Endometrial microvascular endothelial cells (primary cell): ENCODE measurements around the gene IFT88. TPM values are rescaled to one million over a fixed set of nuclear protein-coding genes. Genes with fewer than 3 reads are reported as not detected.

Experiments used
- in situ Hi-C: cut with HindIII; loops from 2 replicates; pipeline ENCODE4 v1.10.0; 2017; ENCODE audit warnings: low sequenced_read_pairs, low pct_unique_long_range_greater_than_20kb; ENCODE audit errors: inconsistent ontology term
- total RNA-seq: library from RNA; depleted of rRNA; stranded (reverse); fragments of >200 nt; gene quantifications from one replicate; pipeline ENCODE4 v1.2.3, GENCODE V29; 2015; ENCODE audit errors: inconsistent ontology term

The IFT88 gene
- total RNA-seq, 1 donor from 2014 or later: 7.8 TPM

- in situ Hi-C loops: no loop called here
Observed at GRCh38 chr13:20721454-20722357, 154.7 kb downstream of the IFT88 start.

GRCh38 chr13:20727856-20728255 is 160.9 kb downstream of the IFT88 start:
- in situ Hi-C loops: no loop called here

- in situ Hi-C loops: no loop called here
Observed at GRCh38 chr13:20728579-20729311, 161.8 kb downstream of the IFT88 start.

GRCh38 chr13:20729633-20730585 is 163.0 kb downstream of the IFT88 start:
- in situ Hi-C loops: no loop called here

GRCh38 chr13:20738616-20739015 is 171.7 kb downstream of the IFT88 start:
- in situ Hi-C loops: no loop called here

- in situ Hi-C loops: no loop called here
Observed at GRCh38 chr13:20740021-20740420, 173.1 kb downstream of the IFT88 start.

Other genes starting within 250 kb of the IFT88 start
- 53.2 TPM for gene CRYL1, start 41.3 kb upstream of the IFT88 start, total RNA-seq
- 1.8 TPM for gene IL17D, start 136.5 kb downstream of the IFT88 start, total RNA-seq
- 27.7 TPM for gene EEF1AKMT1, start 206.8 kb downstream of the IFT88 start, total RNA-seq